GM06990 (cell line): ENCODE data around the gene DNHD1.

Experiments
- DNase-seq: peaks from one replicate; pipeline ENCODE4 v3.0.0-alpha.2; 2011; ENCODE audit not compliant: insufficient read length; ENCODE audit errors: extremely low read depth
- H3K27me3 ChIP-seq: replicated peaks from 2 replicates; pipeline ENCODE4 v1.6.0; 2011; ENCODE audit warnings: low read length; ENCODE audit not compliant: control insufficient read depth, insufficient read depth
- H3K36me3 ChIP-seq: 2 replicates; pipeline ENCODE4 v1.5.1; 2011; ENCODE audit warnings: low read length; ENCODE audit not compliant: control insufficient read depth, insufficient read depth
- H3K4me3 ChIP-seq: replicated peaks from 2 replicates; pipeline ENCODE4 v1.5.1; 2011; ENCODE audit warnings: low read depth, mild to moderate bottlenecking, control low read depth, low read length
- CTCF ChIP-seq: IDR thresholded peaks from 2 replicates; pipeline ENCODE4 v1.5.1; 2011; ENCODE audit warnings: low read length, control low read depth, mild to moderate bottlenecking, inconsistent platforms; ENCODE audit not compliant: insufficient read depth, poor library complexity, severe bottlenecking

DNHD1 gene

GRCh38 chr11:6529266-6529665, 32.2 kb downstream of the DNHD1 start:
- TF ChIP-seq CTCF, result no peak
- Histone ChIP-seq H3K4me3 (no peak overlapping the region), H3K36me3 (peaks cover 5% of the 10 kb centered on the region), H3K27me3 (no peaks in the 10 kb centered on the region)
- DNase-seq, result no peak

GRCh38 chr11:6530848-6531247, 33.8 kb downstream of the DNHD1 start:
- DNase-seq, result no peak
- Histone ChIP-seq H3K27me3 (no peaks in the 10 kb centered on the region), H3K36me3 (peaks cover 5% of the 10 kb centered on the region), H3K4me3 (no peak overlapping the region)
- no peak for TF ChIP-seq CTCF

GRCh38 chr11:6531267-6531752, 34.2 kb downstream of the DNHD1 start:
- peak; percentile 63 for TF ChIP-seq CTCF
- DNase-seq, result no peak

GRCh38 chr11:6538456-6538855, 41.4 kb downstream of the DNHD1 start:
- Histone ChIP-seq H3K36me3 (peaks cover 5% of the 10 kb centered on the region), H3K27me3 (no peaks in the 10 kb centered on the region), H3K4me3 (no peak overlapping the region)
- no peak for DNase-seq
- TF ChIP-seq CTCF, result no peak

More at GRCh38 chr11:6531267-6531752, 34.2 kb downstream of the DNHD1 start:
- peaks cover 5% of the 10 kb centered on the region for H3K36me3 ChIP-seq
- no peak overlapping the region for H3K4me3 ChIP-seq
- no peaks in the 10 kb centered on the region for H3K27me3 ChIP-seq

- H3K36me3 ChIP-seq, result peaks cover under 1% of the 10 kb centered on the region
- no peak overlapping the region for H3K4me3 ChIP-seq
- H3K27me3 ChIP-seq, result no peaks in the 10 kb centered on the region
- DNase-seq, result no peak
- TF ChIP-seq CTCF, result no peak
These were observed 41.9 kb downstream of the DNHD1 start for GRCh38 chr11:6538945-6539344.

GRCh38 chr11:6539748-6540268, 42.7 kb downstream of the DNHD1 start:
- no peak for DNase-seq
- Histone ChIP-seq H3K36me3 (peaks cover 3% of the 10 kb centered on the region), H3K27me3 (no peaks in the 10 kb centered on the region), H3K4me3 (no peak overlapping the region)
- TF ChIP-seq CTCF, result no peak
